Glutamatergic neuron (in vitro differentiated cells): ENCODE results near the gene RPS6KA2. TPM values are rescaled to one million over a fixed set of nuclear protein-coding genes. Genes with fewer than 3 reads are reported as not detected.

Source experiments
- DNase-seq: peaks from one replicate; pipeline ENCODE4 v3.0.0; 2022
- H3K27ac Mint-ChIP-seq: one replicate; pipeline ENCODE4 v1.8.0; 2020; ENCODE audit warnings: mild to moderate bottlenecking, mixed read lengths, inconsistent platforms; ENCODE audit not compliant: unreplicated experiment
- H3K27me3 Mint-ChIP-seq: one replicate; pipeline ENCODE4 v1.8.0; 2020; ENCODE audit warnings: mild to moderate bottlenecking, moderate library complexity, mixed read lengths, inconsistent platforms; ENCODE audit not compliant: unreplicated experiment
- H3K36me3 Mint-ChIP-seq: one replicate; pipeline ENCODE4 v1.8.0; 2020; ENCODE audit warnings: mild to moderate bottlenecking, mixed read lengths, inconsistent platforms; ENCODE audit not compliant: unreplicated experiment
- H3K4me1 Mint-ChIP-seq: one replicate; pipeline ENCODE4 v1.8.0; 2020; ENCODE audit warnings: mild to moderate bottlenecking, low read depth, mixed read lengths, inconsistent platforms; ENCODE audit not compliant: unreplicated experiment
- H3K4me3 Mint-ChIP-seq: one replicate; pipeline ENCODE4 v1.8.0; 2020; ENCODE audit warnings: mild to moderate bottlenecking, mixed read lengths, inconsistent platforms; ENCODE audit not compliant: unreplicated experiment
- H3K9me3 Mint-ChIP-seq: one replicate; pipeline ENCODE4 v1.8.0; 2020; ENCODE audit warnings: mild to moderate bottlenecking, moderate library complexity, mixed read lengths, inconsistent platforms; ENCODE audit not compliant: unreplicated experiment
- total RNA-seq: library from RNA; stranded (reverse); fragmentation: NEBNext Ultra II Directional; extraction: Animal tissue kit (Norgen Biotek cat#: 25700); gene quantifications from one replicate; pipeline ENCODE4 v1.2.1, GENCODE V29; 2021; ENCODE audit not compliant: unreplicated experiment
- TF ChIP-seq, protein P1 (sequence below): fragments of 200-600 bp; sonication (generic); IDR thresholded peaks from one replicate; pipeline ENCODE4 v1.5.0; 2021; ENCODE audit not compliant: partially characterized antibody, unreplicated experiment

RPS6KA2 gene
- total RNA-seq, 1 donor from 2014 or later, result 109 TPM

GRCh38 chr6:166495487-166496314, 131.3 kb downstream of the RPS6KA2 start:
- H3K27ac Mint-ChIP-seq, result no peak overlapping the region
- H3K36me3 Mint-ChIP-seq, result peaks cover 21% of the 10 kb centered on the region

DNA sequence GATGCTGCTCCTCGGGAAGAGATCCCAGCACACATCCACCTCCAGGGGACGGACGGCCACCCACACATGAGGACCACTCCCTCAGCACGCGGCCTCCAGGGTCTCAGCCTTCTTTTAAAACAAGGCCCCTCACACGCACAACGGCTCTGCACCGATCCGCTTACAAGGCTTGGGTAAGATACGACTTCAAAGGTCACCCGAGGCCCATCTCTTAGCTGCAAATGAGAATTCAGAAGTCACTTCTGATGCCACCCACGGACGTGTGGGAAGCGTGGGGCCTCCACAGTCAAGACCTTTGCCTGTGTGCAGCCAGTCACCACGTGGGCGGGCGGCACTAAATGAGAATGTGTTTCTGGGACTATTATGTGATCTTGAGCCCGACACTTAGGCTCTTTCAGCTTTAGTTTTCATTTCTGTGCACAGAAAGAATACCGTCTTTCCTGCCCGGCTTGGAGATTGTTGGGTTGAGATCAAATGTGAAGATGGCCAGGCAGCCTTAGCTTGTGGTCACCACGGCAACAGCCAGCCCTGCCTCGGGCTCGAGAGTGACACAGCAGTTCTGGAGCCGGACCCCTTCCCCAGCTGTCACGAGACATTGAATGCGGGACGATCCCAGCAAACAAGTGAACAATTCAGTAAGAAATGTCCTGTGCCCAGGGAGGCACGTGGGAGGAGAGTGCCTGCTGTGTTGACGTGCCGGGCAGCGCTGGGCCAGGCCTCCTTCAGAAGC, 132.1 kb downstream of the RPS6KA2 start:
- H3K9me3 Mint-ChIP-seq, result peaks cover 18% of the 10 kb centered on the region
- peaks cover 18% of the 10 kb centered on the region for H3K36me3 Mint-ChIP-seq
- TF ChIP-seq, protein P1, sequence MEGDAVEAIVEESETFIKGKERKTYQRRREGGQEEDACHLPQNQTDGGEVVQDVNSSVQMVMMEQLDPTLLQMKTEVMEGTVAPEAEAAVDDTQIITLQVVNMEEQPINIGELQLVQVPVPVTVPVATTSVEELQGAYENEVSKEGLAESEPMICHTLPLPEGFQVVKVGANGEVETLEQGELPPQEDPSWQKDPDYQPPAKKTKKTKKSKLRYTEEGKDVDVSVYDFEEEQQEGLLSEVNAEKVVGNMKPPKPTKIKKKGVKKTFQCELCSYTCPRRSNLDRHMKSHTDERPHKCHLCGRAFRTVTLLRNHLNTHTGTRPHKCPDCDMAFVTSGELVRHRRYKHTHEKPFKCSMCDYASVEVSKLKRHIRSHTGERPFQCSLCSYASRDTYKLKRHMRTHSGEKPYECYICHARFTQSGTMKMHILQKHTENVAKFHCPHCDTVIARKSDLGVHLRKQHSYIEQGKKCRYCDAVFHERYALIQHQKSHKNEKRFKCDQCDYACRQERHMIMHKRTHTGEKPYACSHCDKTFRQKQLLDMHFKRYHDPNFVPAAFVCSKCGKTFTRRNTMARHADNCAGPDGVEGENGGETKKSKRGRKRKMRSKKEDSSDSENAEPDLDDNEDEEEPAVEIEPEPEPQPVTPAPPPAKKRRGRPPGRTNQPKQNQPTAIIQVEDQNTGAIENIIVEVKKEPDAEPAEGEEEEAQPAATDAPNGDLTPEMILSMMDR, result no peak

More at GRCh38 chr6:166495487-166496314, 131.3 kb downstream of the RPS6KA2 start:
- Mint-ChIP-seq H3K9me3 (peaks cover 18% of the 10 kb centered on the region), H3K27me3 (peaks cover 12% of the 10 kb centered on the region), H3K4me3 (no peak overlapping the region), H3K4me1 (peaks cover 27% of the 10 kb centered on the region)
- TF ChIP-seq, protein P1, result no peak
- DNase-seq, result no peak

GRCh38 chr6:166494101-166494441, 133.0 kb downstream of the RPS6KA2 start:
- H3K27me3 Mint-ChIP-seq, result peaks cover 7% of the 10 kb centered on the region
- no peak for DNase-seq
- no peak overlapping the region for H3K4me3 Mint-ChIP-seq
- TF ChIP-seq, protein P1, result no peak
- no peak overlapping the region for H3K27ac Mint-ChIP-seq
- peaks cover 18% of the 10 kb centered on the region for H3K9me3 Mint-ChIP-seq
- H3K36me3 Mint-ChIP-seq, result peaks cover 18% of the 10 kb centered on the region
- H3K4me1 Mint-ChIP-seq, result peaks cover 43% of the 10 kb centered on the region

More for the DNA sequence above, 132.1 kb downstream of the RPS6KA2 start:
- DNase-seq, result no peak
- H3K4me3 Mint-ChIP-seq, result no peak overlapping the region
- peaks cover 10% of the 10 kb centered on the region for H3K27me3 Mint-ChIP-seq
- H3K27ac Mint-ChIP-seq, result peak overlapping the region; percentile 22
- peaks cover 35% of the 10 kb centered on the region for H3K4me1 Mint-ChIP-seq

DNA sequence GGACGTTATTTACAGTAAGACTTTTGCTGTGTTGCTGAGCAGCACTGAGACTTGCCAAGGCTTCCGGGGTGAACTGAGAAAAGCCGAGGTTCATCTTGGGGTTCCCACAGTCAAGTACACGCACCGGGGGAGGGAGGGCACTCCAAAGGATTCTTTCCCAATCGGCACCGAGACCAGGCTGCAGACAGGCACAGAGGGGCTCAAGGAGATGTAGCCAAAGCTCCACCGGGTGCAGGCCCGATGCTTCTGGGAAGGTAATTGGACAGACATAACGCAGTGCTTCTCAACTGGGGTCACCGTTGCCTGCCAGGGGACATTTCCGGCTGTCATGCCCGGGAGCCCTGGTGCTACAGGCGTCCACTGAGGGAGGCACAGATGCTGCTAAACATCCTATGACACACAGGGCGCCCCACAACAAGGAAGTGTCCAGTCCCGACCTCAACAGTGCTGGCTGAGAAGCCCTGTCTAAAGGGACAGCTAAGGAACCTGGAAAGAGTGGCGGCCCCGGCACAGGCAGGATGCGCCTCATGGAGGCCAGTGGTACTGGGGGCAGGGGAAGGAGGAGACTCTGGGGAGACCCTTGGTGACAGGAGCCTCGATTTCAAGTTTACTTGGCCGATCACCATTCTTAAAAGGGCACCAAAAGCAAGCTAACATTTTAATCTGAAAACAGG, 133.5 kb downstream of the RPS6KA2 start:
- peaks cover 12% of the 10 kb centered on the region for H3K36me3 Mint-ChIP-seq
- H3K9me3 Mint-ChIP-seq, result peaks cover 18% of the 10 kb centered on the region
- no peak overlapping the region for H3K4me3 Mint-ChIP-seq
- no peak for DNase-seq
- H3K27me3 Mint-ChIP-seq, result peaks cover 6% of the 10 kb centered on the region
- H3K27ac Mint-ChIP-seq, result peak overlapping the region; percentile 76
- peaks cover 43% of the 10 kb centered on the region for H3K4me1 Mint-ChIP-seq
- TF ChIP-seq, protein P1, result no peak
